ENCODE measurements around the gene HOXA7. TPM values are rescaled to one million over a fixed set of nuclear protein-coding genes. Genes with fewer than 3 reads are reported as not detected.

Gene HOXA7
- total RNA-seq, 2 donors from 2014 or later, result not detected

- DNase-seq, result peak in 1 of 3 donors; percentile 6
- peak overlapping the region; percentile 49 for H3K4me3 Mint-ChIP-seq
- no peaks in the 10 kb centered on the region for H3K9me3 ChIP-seq (ENCODE audit: control insufficient read depth, low read length, poor library complexity, severe bottlenecking)
- peaks cover 2% of the 10 kb centered on the region for H3K36me3 Mint-ChIP-seq (ENCODE audit: low read depth)
- peaks cover 26% of the 10 kb centered on the region for H3K4me1 Mint-ChIP-seq
- ATAC-seq, result no peak
- H3K27ac Mint-ChIP-seq, result no peak overlapping the region
- peaks cover 80% of the 10 kb centered on the region for H3K27me3 Mint-ChIP-seq
These were observed 18.6 kb upstream of the HOXA7 start for GRCh38 chr7:27174874-27175625.

GRCh38 chr7:27173956-27174873 is 17.7 kb upstream of the HOXA7 start, which contains the start of gene HOXA10:
Gene HOXA10 (minus strand): TSS chr7:27174320. CDS start chr7:27174306, 14 bp downstream.
- no peaks in the 10 kb centered on the region for H3K36me3 Mint-ChIP-seq (ENCODE audit: low read depth)
- peaks cover 19% of the 10 kb centered on the region for H3K4me1 Mint-ChIP-seq
- DNase-seq, result peak in 1 of 3 donors; percentile 7
- H3K27me3 Mint-ChIP-seq, result peaks cover 72% of the 10 kb centered on the region
- no peak for ATAC-seq
- H3K27ac Mint-ChIP-seq, result no peak within 1 kb of the TSS
- H3K9me3 ChIP-seq (ENCODE audit: control insufficient read depth, low read length, poor library complexity, severe bottlenecking), result no peaks in the 10 kb centered on the region
- H3K4me3 Mint-ChIP-seq, result peak within 1 kb of the TSS; percentile 70

GRCh38 chr7:27173511-27173955 is 17.1 kb upstream of the HOXA7 start:
- H3K4me3 Mint-ChIP-seq, result peak overlapping the region; percentile 62
- peaks cover 22% of the 10 kb centered on the region for H3K4me1 Mint-ChIP-seq
- H3K9me3 ChIP-seq (ENCODE audit: control insufficient read depth, low read length, poor library complexity, severe bottlenecking), result no peaks in the 10 kb centered on the region
- DNase-seq (peak in 1 of 3 donors; percentile 14), ATAC-seq (peak; percentile 66)
- H3K27ac Mint-ChIP-seq, result no peak overlapping the region
- H3K27me3 Mint-ChIP-seq, result peaks cover 73% of the 10 kb centered on the region
- H3K36me3 Mint-ChIP-seq (ENCODE audit: low read depth), result no peaks in the 10 kb centered on the region

- no peaks in the 10 kb centered on the region for H3K9me3 ChIP-seq (ENCODE audit: control insufficient read depth, low read length, poor library complexity, severe bottlenecking)
- Mint-ChIP-seq H3K4me3 (peak overlapping the region; percentile 62), H3K27me3 (peaks cover 73% of the 10 kb centered on the region), H3K4me1 (peaks cover 22% of the 10 kb centered on the region), H3K36me3 (ENCODE audit: low read depth) (no peaks in the 10 kb centered on the region), H3K27ac (no peak overlapping the region)
- ATAC-seq (peak; percentile 27), DNase-seq (peak in 1 of 3 donors; percentile 8)
These were observed 16.5 kb upstream of the HOXA7 start for GRCh38 chr7:27172823-27173510.

- DNase-seq (peak in 1 of 3 donors; percentile 0), ATAC-seq (no peak)
- Mint-ChIP-seq H3K4me3 (peak overlapping the region; percentile 80), H3K27me3 (peaks cover 73% of the 10 kb centered on the region), H3K4me1 (peaks cover 22% of the 10 kb centered on the region), H3K36me3 (ENCODE audit: low read depth) (no peaks in the 10 kb centered on the region), H3K27ac (peak overlapping the region; percentile 85)
- no peaks in the 10 kb centered on the region for H3K9me3 ChIP-seq (ENCODE audit: control insufficient read depth, low read length, poor library complexity, severe bottlenecking)
These were observed 15.9 kb upstream of the HOXA7 start for GRCh38 chr7:27172315-27172774.

- H3K4me3 Mint-ChIP-seq, result peak overlapping the region; percentile 80
- peak overlapping the region; percentile 85 for H3K27ac Mint-ChIP-seq
- H3K27me3 Mint-ChIP-seq, result peaks cover 73% of the 10 kb centered on the region
- H3K36me3 Mint-ChIP-seq (ENCODE audit: low read depth), result peaks cover 2% of the 10 kb centered on the region
- peak in 1 of 3 donors; percentile 3 for DNase-seq
- ATAC-seq, result no peak
- H3K4me1 Mint-ChIP-seq, result peaks cover 26% of the 10 kb centered on the region
- H3K9me3 ChIP-seq (ENCODE audit: control insufficient read depth, low read length, poor library complexity, severe bottlenecking), result no peaks in the 10 kb centered on the region
These were observed 15.3 kb upstream of the HOXA7 start for GRCh38 chr7:27171637-27172314.

- DNase-seq (no peak), ATAC-seq (no peak)
- Mint-ChIP-seq H3K27me3 (peaks cover 71% of the 10 kb centered on the region), H3K36me3 (ENCODE audit: low read depth) (peaks cover 2% of the 10 kb centered on the region), H3K27ac (peak overlapping the region; percentile 85), H3K4me1 (peaks cover 26% of the 10 kb centered on the region), H3K4me3 (peak overlapping the region; percentile 80)
- no peaks in the 10 kb centered on the region for H3K9me3 ChIP-seq (ENCODE audit: control insufficient read depth, low read length, poor library complexity, severe bottlenecking)
These were observed 14.8 kb upstream of the HOXA7 start for GRCh38 chr7:27171325-27171636.

- peaks cover 26% of the 10 kb centered on the region for H3K4me1 Mint-ChIP-seq
- no peaks in the 10 kb centered on the region for H3K9me3 ChIP-seq (ENCODE audit: control insufficient read depth, low read length, poor library complexity, severe bottlenecking)
- peaks cover 2% of the 10 kb centered on the region for H3K36me3 Mint-ChIP-seq (ENCODE audit: low read depth)
- no peak overlapping the region for H3K4me3 Mint-ChIP-seq
- peaks cover 68% of the 10 kb centered on the region for H3K27me3 Mint-ChIP-seq
- ATAC-seq (no peak), DNase-seq (no peak)
- H3K27ac Mint-ChIP-seq, result peak overlapping the region; percentile 85
These were observed 14.2 kb upstream of the HOXA7 start for GRCh38 chr7:27170426-27171324.

- Mint-ChIP-seq H3K4me1 (peaks cover 25% of the 10 kb centered on the region), H3K27ac (no peak overlapping the region), H3K4me3 (peak overlapping the region; percentile 28), H3K36me3 (ENCODE audit: low read depth) (peaks cover 2% of the 10 kb centered on the region), H3K27me3 (peaks cover 63% of the 10 kb centered on the region)
- ATAC-seq (peak; percentile 35), DNase-seq (no peak)
- H3K9me3 ChIP-seq (ENCODE audit: control insufficient read depth, low read length, poor library complexity, severe bottlenecking), result no peaks in the 10 kb centered on the region
These were observed 13.4 kb upstream of the HOXA7 start for GRCh38 chr7:27169658-27170425.

- H3K9me3 ChIP-seq (ENCODE audit: control insufficient read depth, low read length, poor library complexity, severe bottlenecking), result no peaks in the 10 kb centered on the region
- no peak for DNase-seq
- Mint-ChIP-seq H3K36me3 (ENCODE audit: low read depth) (peaks cover 2% of the 10 kb centered on the region), H3K4me1 (peaks cover 25% of the 10 kb centered on the region), H3K27ac (peak overlapping the region; percentile 49), H3K4me3 (no peak overlapping the region), H3K27me3 (peaks cover 74% of the 10 kb centered on the region)
- ATAC-seq, result no peak
These were observed 11.9 kb upstream of the HOXA7 start for GRCh38 chr7:27168265-27168947.

- peaks cover 2% of the 10 kb centered on the region for H3K36me3 Mint-ChIP-seq (ENCODE audit: low read depth)
- DNase-seq, result no peak
- ATAC-seq, result no peak
- H3K9me3 ChIP-seq (ENCODE audit: control insufficient read depth, low read length, poor library complexity, severe bottlenecking), result no peaks in the 10 kb centered on the region
- H3K27me3 Mint-ChIP-seq, result peaks cover 79% of the 10 kb centered on the region
- peaks cover 24% of the 10 kb centered on the region for H3K4me1 Mint-ChIP-seq
- H3K27ac Mint-ChIP-seq, result peak overlapping the region; percentile 93
- no peak overlapping the region for H3K4me3 Mint-ChIP-seq
These were observed 11.4 kb upstream of the HOXA7 start for GRCh38 chr7:27167916-27168264.
